Loucy (cell line): Measurements from ENCODE around the gene OR4D6.

Experiments used
- H2AFZ ChIP-seq: fragments of 200-600 bp; sonication (generic); 2 replicates; pipeline ENCODE4 v1.6.0; 2016; ENCODE audit warnings: antibody characterized with exemption, mild to moderate bottlenecking, low read length, moderate library complexity
- H3F3A ChIP-seq: fragments of 200-600 bp; 2 replicates; pipeline ENCODE4 v1.6.0; 2016; ENCODE audit warnings: antibody characterized with exemption, low read depth, mild to moderate bottlenecking
- H3K27me3 ChIP-seq: fragments of 200-600 bp; sonication (generic); 2 replicates; pipeline ENCODE4 v1.6.1; 2014; ENCODE audit warnings: low read length, mild to moderate bottlenecking; ENCODE audit not compliant: insufficient read depth, poor library complexity, severe bottlenecking
- H3K36me3 ChIP-seq: fragments of 200-600 bp; sonication (generic); 2 replicates; pipeline ENCODE4 v1.6.1; 2016; ENCODE audit warnings: low read length; ENCODE audit not compliant: insufficient read depth
- H3K4me1 ChIP-seq: fragments of 200-600 bp; sonication (generic); 2 replicates; pipeline ENCODE4 v1.5.1; 2014; ENCODE audit warnings: low read length, mild to moderate bottlenecking; ENCODE audit not compliant: insufficient read depth, poor library complexity, severe bottlenecking
- H3K4me2 ChIP-seq: fragments of 200-600 bp; sonication (generic); 2 replicates; pipeline ENCODE4 v1.6.0; 2014; ENCODE audit warnings: antibody characterized with exemption, low read length, low read depth, mild to moderate bottlenecking; ENCODE audit not compliant: poor library complexity, severe bottlenecking
- H3K4me3 ChIP-seq: fragments of 200-600 bp; sonication (generic); 2 replicates; pipeline ENCODE4 v1.5.1; 2014; ENCODE audit warnings: low read length, mild to moderate bottlenecking, mixed read lengths; ENCODE audit not compliant: poor library complexity, severe bottlenecking
- H3K79me2 ChIP-seq: fragments of 200-600 bp; sonication (generic); 2 replicates; pipeline ENCODE4 v1.6.1; 2014; ENCODE audit warnings: low read length; ENCODE audit not compliant: insufficient read depth
- H3K9ac ChIP-seq: fragments of 200-600 bp; sonication (generic); 2 replicates; pipeline ENCODE4 v1.6.0; 2014; ENCODE audit warnings: mild to moderate bottlenecking, low read depth, low read length, moderate library complexity; ENCODE audit not compliant: poor library complexity, severe bottlenecking
- H3K9me2 ChIP-seq: fragments of 200-600 bp; sonication (generic); replicated peaks from 2 replicates; pipeline ENCODE4 v1.6.1; 2016; ENCODE audit warnings: low read depth, low read length, mixed read lengths
- H3K9me3 ChIP-seq: fragments of 200-600 bp; sonication (generic); 2 replicates; pipeline ENCODE4 v1.6.1; 2014; ENCODE audit warnings: mild to moderate bottlenecking, antibody characterized with exemption, low read length, low read depth; ENCODE audit not compliant: insufficient read depth
- H4K20me1 ChIP-seq: fragments of 200-600 bp; sonication (generic); 2 replicates; pipeline ENCODE4 v1.6.0; 2014; ENCODE audit warnings: antibody characterized with exemption, low read length, mild to moderate bottlenecking; ENCODE audit not compliant: insufficient read depth, poor library complexity, severe bottlenecking
- EZH2phosphoT487 ChIP-seq: fragments of 200-600 bp; IDR thresholded peaks from 2 replicates; pipeline ENCODE4 v1.6.1; 2018; ENCODE audit warnings: antibody characterized with exemption, mild to moderate bottlenecking, moderate library complexity, borderline replicate concordance
- TF ChIP-seq, protein P1 (sequence below): fragments of 200-600 bp; sonication (generic); conservative IDR thresholded peaks from 2 replicates; pipeline ENCODE4 v1.5.1; 2014; ENCODE audit warnings: mild to moderate bottlenecking, antibody characterized with exemption, low read length

The OR4D6 gene

DNA sequence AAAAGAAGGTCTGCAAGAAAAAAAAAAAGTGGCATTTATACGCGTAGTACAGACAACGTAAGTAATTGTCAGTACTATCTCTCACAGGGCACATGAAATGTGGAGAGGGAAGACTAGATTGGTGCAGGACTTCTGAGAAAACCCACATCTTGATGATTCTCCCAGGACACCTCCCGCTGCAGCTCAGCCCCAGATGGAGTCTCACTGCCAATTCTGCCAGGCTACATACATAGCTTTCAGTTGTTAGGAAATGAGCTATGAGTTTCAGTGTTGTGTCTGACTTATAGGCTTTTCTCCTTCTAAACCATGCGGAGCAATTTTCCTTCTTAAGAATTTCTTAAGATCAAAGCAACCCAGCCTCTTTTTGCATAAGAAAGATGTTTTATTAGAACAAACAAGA lies 40.1 kb upstream of the OR4D6 start:
- Histone ChIP-seq H3K4me3 (no peak overlapping the region), H3K9me3 (no peaks in the 10 kb centered on the region), H3K9ac (no peak overlapping the region), H3K27me3 (no peaks in the 10 kb centered on the region), H3K36me3 (no peaks in the 10 kb centered on the region), H2AFZ (no peak overlapping the region), H3K4me1 (no peaks in the 10 kb centered on the region), H3K79me2 (no peaks in the 10 kb centered on the region), H4K20me1 (no peaks in the 10 kb centered on the region), H3K9me2 (no peaks in the 10 kb centered on the region), H3K4me2 (no peak overlapping the region), H3F3A (no peaks in the 10 kb centered on the region)
- TF ChIP-seq, protein P1, sequence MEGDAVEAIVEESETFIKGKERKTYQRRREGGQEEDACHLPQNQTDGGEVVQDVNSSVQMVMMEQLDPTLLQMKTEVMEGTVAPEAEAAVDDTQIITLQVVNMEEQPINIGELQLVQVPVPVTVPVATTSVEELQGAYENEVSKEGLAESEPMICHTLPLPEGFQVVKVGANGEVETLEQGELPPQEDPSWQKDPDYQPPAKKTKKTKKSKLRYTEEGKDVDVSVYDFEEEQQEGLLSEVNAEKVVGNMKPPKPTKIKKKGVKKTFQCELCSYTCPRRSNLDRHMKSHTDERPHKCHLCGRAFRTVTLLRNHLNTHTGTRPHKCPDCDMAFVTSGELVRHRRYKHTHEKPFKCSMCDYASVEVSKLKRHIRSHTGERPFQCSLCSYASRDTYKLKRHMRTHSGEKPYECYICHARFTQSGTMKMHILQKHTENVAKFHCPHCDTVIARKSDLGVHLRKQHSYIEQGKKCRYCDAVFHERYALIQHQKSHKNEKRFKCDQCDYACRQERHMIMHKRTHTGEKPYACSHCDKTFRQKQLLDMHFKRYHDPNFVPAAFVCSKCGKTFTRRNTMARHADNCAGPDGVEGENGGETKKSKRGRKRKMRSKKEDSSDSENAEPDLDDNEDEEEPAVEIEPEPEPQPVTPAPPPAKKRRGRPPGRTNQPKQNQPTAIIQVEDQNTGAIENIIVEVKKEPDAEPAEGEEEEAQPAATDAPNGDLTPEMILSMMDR: no peak
- TF ChIP-seq EZH2phosphoT487: no peak

DNA sequence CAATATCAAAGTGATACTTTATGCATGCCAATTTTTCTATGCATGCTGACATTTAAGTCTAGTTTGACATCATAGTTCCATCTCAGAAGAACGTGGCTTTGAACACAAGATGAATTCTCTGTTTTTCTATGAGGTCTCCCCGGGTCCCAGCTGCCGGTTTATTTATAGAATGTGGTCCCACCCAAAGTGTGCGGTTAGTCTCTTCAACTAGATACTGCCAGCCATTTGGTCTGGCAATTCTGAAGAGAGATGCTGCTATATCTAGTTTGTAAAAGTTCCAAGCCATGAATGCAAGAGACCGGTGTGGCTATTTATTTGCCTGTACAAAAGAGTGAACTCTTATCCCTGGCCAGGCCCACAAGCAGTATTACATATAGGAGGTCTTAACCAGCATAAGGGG lies 39.7 kb upstream of the OR4D6 start:
- TF ChIP-seq, protein P1: no peak
- no peak for TF ChIP-seq EZH2phosphoT487
- H3K79me2 ChIP-seq: no peaks in the 10 kb centered on the region
- H3K36me3 ChIP-seq: no peaks in the 10 kb centered on the region
- H3K4me1 ChIP-seq: no peaks in the 10 kb centered on the region
- no peak overlapping the region for H3K4me2 ChIP-seq
- H3K4me3 ChIP-seq: no peak overlapping the region
- H4K20me1 ChIP-seq: no peaks in the 10 kb centered on the region
- no peak overlapping the region for H2AFZ ChIP-seq
- H3K9ac ChIP-seq: no peak overlapping the region
- no peaks in the 10 kb centered on the region for H3K9me2 ChIP-seq
- H3K9me3 ChIP-seq: no peaks in the 10 kb centered on the region
- no peaks in the 10 kb centered on the region for H3F3A ChIP-seq
- no peaks in the 10 kb centered on the region for H3K27me3 ChIP-seq

DNA sequence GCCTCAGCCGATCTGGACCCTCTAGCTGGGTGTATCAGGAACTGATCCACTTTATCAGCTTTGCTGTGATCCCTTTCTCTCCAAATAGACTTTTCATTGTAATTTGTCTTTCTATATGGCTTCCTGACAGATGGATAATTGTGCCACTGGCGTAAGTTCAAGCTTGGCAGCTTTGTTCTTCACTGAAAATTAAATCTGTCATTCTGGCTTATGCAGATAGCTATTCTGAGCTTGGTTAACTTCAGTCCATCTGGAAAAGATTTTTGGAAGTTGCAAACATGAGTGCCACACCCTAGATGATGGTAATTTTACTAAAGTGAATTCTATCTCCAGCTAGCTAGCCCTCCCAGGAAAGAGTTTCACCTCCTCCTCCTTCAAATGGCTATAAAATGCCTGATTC lies 38.6 kb upstream of the OR4D6 start:
- H3K9ac ChIP-seq: no peak overlapping the region
- H3K9me3 ChIP-seq: no peaks in the 10 kb centered on the region
- no peaks in the 10 kb centered on the region for H3K27me3 ChIP-seq
- TF ChIP-seq, protein P1: no peak
- TF ChIP-seq EZH2phosphoT487: no peak
- no peaks in the 10 kb centered on the region for H3K36me3 ChIP-seq
- no peaks in the 10 kb centered on the region for H4K20me1 ChIP-seq
- H3K4me2 ChIP-seq: no peak overlapping the region
- no peak overlapping the region for H2AFZ ChIP-seq
- no peaks in the 10 kb centered on the region for H3K79me2 ChIP-seq
- H3F3A ChIP-seq: no peaks in the 10 kb centered on the region
- H3K9me2 ChIP-seq: no peaks in the 10 kb centered on the region
- H3K4me3 ChIP-seq: no peak overlapping the region
- H3K4me1 ChIP-seq: no peaks in the 10 kb centered on the region
